SH-SY5Y (cell line): ENCODE measurements around the gene TMEM232.

Experiments
- GATA2 ChIP-seq: IDR thresholded peaks from 2 replicates; pipeline ENCODE4 v1.6.1; 2011; ENCODE audit warnings: mild to moderate bottlenecking, low read depth, low read length
- GATA3 ChIP-seq: IDR thresholded peaks from 2 replicates; pipeline ENCODE4 v1.6.1; 2011; ENCODE audit warnings: low read depth, mild to moderate bottlenecking, low read length, moderate library complexity

DNA sequence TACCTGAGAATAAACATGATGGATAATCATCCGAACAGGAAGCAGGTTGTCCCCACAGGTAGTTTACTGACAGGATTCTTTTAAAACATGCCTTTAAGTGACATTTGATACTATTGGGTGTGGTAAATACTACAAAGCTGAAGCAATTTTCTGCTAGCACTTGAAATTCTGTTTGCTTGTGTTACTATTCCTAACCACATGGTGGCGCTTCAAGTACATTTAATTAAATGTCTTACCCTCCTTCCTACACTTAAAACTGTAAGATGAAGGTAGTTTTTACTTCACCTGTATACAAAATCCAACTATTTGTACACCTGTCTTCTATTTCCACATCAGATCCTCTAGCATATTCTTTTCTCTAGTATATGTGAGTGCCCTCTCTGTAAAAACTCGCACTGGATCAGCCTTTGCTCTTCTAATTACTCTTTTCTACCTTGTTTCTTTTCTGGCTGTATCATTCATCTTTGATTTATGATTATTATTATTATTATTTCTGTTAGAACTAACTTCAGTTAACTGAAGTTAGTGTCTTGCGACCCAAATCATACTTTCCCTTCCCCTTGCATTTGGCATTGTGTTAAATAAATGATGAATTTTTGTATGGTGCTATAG is 30.8 kb upstream of the TMEM232 start:
- TF ChIP-seq GATA3 (no peak), GATA2 (no peak)
